Activated naive CD4-positive, alpha-beta T cell treated with anti-CD3 and anti-CD28 coated beads, Interleukin-2, amount 50 U/mL, for 24 hours (primary cell): ENCODE data around the gene AKAP7.
A peak's percentile ranks its signal among the peaks of the same experiment; 100 is the strongest.

ENCODE experiments used
- H3K27ac Mint-ChIP-seq: one replicate; pipeline ENCODE4 v1.8.0; 2021; ENCODE audit warnings: mild to moderate bottlenecking, mixed read lengths
- H3K27me3 Mint-ChIP-seq: one replicate; pipeline ENCODE4 v1.8.0; 2021; ENCODE audit warnings: mixed read lengths
- H3K36me3 Mint-ChIP-seq: one replicate; pipeline ENCODE4 v1.8.0; 2021; ENCODE audit warnings: mixed read lengths
- H3K4me1 Mint-ChIP-seq: one replicate; pipeline ENCODE4 v1.8.0; 2021; ENCODE audit warnings: mixed read lengths
- H3K4me3 Mint-ChIP-seq: one replicate; pipeline ENCODE4 v1.8.0; 2021; ENCODE audit warnings: mild to moderate bottlenecking, mixed read lengths
- H3K9me3 Mint-ChIP-seq: one replicate; pipeline ENCODE4 v1.8.0; 2021; ENCODE audit warnings: mixed read lengths

AKAP7 gene

DNA sequence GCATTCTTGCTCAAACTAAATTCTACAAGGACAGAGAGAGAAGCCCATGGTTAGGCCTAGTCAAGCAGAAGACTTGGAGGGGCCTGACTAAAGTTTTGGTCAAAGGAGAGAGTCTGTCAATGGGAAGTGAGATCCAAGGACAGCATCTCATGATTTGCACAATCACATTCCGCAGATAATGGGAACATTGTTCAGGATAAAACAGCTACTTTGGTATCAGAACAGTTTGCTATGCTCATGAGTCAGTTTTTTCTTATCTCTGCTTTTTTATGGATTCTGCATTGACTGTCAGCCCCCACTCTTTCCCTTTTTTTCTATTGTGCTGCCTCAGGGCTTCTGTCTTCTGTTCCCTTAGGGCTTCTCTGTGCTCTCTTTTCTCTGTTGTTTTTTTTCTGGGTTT lies 28.6 kb downstream of the AKAP7 start:
- no peaks in the 10 kb centered on the region for H3K9me3 Mint-ChIP-seq
- no peaks in the 10 kb centered on the region for H3K27me3 Mint-ChIP-seq
- H3K27ac Mint-ChIP-seq: no peak overlapping the region
- no peak overlapping the region for H3K4me3 Mint-ChIP-seq
- H3K36me3 Mint-ChIP-seq: peaks cover 10% of the 10 kb centered on the region
- no peaks in the 10 kb centered on the region for H3K4me1 Mint-ChIP-seq

DNA sequence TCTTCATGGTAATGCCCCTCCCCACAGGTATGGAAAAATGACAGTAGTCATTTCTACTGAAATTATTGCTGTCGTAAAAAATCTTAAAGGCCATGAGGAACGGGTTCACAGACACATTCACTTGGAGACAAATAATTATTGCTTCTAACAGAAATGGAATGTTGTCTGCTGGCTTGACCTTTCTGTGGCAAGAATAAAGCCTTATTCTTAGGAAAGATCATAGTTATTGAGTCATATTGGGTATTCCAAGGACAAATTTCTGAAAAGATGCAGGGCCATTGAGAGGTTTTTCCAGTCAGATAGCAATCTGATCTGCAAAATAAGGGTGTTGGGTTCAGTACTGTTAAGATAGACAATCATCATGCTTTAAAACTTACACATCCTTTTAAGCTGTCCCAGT lies 29.2 kb downstream of the AKAP7 start:
- Mint-ChIP-seq H3K9me3 (no peaks in the 10 kb centered on the region), H3K4me3 (no peak overlapping the region), H3K4me1 (no peaks in the 10 kb centered on the region), H3K27me3 (no peaks in the 10 kb centered on the region), H3K27ac (no peak overlapping the region), H3K36me3 (peaks cover 13% of the 10 kb centered on the region)

DNA sequence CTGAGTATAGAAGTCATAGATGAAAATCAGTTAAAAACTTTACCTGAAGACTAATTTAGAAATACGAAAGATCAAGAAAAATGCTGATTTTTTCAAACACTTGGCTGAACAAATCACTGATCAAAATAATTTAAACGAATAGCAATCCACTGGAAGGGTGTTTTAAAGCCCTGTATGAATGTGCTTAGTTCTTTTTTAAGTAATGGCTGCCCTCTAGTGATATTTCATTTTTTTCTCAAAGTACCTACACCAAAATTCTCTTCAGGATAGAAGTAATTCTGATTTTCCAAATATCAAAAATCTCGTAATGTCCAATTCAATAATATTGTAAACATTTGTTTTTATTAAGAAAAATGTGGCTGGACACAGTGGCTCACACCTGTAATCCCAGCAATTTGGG lies 32.5 kb downstream of the AKAP7 start:
- H3K27ac Mint-ChIP-seq: no peak overlapping the region
- peaks cover 16% of the 10 kb centered on the region for H3K36me3 Mint-ChIP-seq
- no peak overlapping the region for H3K4me3 Mint-ChIP-seq
- no peaks in the 10 kb centered on the region for H3K9me3 Mint-ChIP-seq
- no peaks in the 10 kb centered on the region for H3K27me3 Mint-ChIP-seq
- no peaks in the 10 kb centered on the region for H3K4me1 Mint-ChIP-seq

DNA sequence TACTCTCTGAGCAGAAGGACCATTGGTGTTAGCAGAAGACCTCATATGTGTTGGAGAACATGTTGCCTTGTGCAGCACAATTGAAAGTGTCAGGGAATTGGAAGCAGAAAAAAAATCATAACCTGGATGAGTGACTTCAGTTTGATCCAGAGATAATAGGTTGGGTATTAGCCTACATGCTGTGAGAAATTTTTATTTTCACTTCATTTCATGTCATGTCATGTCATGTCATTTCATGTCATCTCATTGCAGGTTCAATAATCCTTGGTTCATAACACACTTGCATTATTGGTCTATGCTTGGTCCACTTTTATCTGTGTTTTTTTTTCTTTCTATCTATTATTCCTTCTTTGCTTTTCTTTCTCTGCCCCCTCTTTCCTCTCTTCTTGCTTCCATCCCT lies 34.3 kb downstream of the AKAP7 start:
- no peak overlapping the region for H3K4me3 Mint-ChIP-seq
- H3K36me3 Mint-ChIP-seq: peaks cover 15% of the 10 kb centered on the region
- H3K27ac Mint-ChIP-seq: no peak overlapping the region
- H3K4me1 Mint-ChIP-seq: no peaks in the 10 kb centered on the region
- no peaks in the 10 kb centered on the region for H3K27me3 Mint-ChIP-seq
- H3K9me3 Mint-ChIP-seq: no peaks in the 10 kb centered on the region

DNA sequence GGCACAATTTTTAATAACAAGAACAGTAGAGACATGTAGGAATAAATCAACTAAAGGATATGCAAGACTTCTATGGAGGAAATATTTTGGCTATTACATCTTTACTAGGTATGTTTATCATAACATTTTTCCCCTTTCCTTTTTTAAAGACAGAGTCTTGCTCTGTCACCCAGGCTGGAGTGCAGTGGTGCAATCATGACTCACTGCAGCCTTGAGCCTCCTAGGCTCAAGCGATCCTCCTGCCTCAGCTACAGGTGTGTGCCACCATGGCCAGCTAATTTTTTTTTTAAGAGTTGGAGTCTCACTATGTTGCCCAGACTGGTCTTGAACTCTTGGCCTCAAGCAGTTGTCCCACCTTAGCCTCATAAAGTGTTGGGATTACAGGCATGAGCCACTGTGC lies 37.0 kb downstream of the AKAP7 start:
- no peaks in the 10 kb centered on the region for H3K27me3 Mint-ChIP-seq
- H3K9me3 Mint-ChIP-seq: no peaks in the 10 kb centered on the region
- H3K4me3 Mint-ChIP-seq: no peak overlapping the region
- H3K27ac Mint-ChIP-seq: no peak overlapping the region
- H3K4me1 Mint-ChIP-seq: no peaks in the 10 kb centered on the region
- peaks cover 12% of the 10 kb centered on the region for H3K36me3 Mint-ChIP-seq

DNA sequence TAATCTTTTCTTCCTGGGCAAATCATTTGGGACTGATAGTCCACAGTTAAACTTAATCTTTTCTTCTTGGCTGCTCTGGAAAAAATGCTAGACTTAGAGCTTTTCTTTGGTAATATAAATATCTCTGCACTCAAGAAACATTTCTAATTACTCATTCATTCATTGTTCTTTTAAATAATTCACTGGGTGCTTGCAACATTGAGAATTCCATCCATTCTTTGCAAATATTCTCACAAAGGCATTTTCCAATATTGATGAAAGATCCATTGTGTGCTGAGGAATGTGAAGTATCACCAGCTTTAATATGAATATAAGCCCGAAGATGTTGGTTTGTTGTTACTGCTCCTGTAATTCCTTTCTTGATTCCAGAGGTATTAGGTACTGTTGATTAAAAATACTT lies 38.4 kb downstream of the AKAP7 start:
- Mint-ChIP-seq H3K36me3 (peaks cover 14% of the 10 kb centered on the region), H3K27ac (no peak overlapping the region), H3K9me3 (no peaks in the 10 kb centered on the region), H3K4me1 (no peaks in the 10 kb centered on the region), H3K4me3 (no peak overlapping the region), H3K27me3 (no peaks in the 10 kb centered on the region)

DNA sequence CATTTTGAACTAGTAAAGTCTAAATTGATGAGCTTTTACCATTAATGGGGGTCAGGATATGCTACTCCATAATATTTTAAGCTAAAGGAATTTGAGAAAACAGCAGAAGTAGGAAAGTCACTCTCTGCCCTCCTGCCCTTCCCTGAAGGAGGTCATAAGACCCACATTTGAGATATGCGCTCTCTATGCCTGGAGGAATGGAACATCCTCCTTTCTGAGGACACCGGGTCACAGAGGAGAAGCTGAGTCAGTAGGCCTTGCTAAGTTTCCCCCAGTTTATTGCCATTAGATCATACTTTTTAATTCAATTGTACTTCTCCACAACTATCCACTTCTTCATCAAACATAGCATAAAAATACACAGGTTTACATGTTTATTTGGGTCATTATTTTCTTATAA lies 40.3 kb downstream of the AKAP7 start:
- H3K27me3 Mint-ChIP-seq: no peaks in the 10 kb centered on the region
- no peak overlapping the region for H3K4me3 Mint-ChIP-seq
- peaks cover 10% of the 10 kb centered on the region for H3K36me3 Mint-ChIP-seq
- H3K9me3 Mint-ChIP-seq: no peaks in the 10 kb centered on the region
- H3K4me1 Mint-ChIP-seq: no peaks in the 10 kb centered on the region
- no peak overlapping the region for H3K27ac Mint-ChIP-seq

DNA sequence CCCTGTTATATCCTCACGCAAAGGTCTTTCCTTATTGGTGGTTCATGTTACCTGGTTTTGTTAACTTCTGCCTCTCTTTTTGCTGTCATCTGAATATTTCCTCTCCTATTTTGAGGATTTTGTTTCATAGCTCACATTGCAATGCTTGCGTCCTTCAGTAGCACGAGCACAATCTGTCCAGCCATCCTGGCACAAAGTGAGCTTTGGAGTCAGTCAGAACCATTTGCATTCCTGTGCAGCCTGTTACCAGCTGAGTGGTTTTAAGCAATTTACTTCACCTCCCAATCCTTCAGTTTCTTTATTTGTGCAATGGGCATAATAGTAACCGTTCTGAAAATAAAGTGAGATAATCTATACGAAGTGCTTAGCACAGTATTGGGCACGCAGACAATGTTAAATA lies 42.7 kb downstream of the AKAP7 start:
- Mint-ChIP-seq H3K4me1 (peaks cover 5% of the 10 kb centered on the region), H3K27ac (no peak overlapping the region), H3K27me3 (no peaks in the 10 kb centered on the region), H3K36me3 (peaks cover 7% of the 10 kb centered on the region), H3K9me3 (no peaks in the 10 kb centered on the region), H3K4me3 (no peak overlapping the region)

DNA sequence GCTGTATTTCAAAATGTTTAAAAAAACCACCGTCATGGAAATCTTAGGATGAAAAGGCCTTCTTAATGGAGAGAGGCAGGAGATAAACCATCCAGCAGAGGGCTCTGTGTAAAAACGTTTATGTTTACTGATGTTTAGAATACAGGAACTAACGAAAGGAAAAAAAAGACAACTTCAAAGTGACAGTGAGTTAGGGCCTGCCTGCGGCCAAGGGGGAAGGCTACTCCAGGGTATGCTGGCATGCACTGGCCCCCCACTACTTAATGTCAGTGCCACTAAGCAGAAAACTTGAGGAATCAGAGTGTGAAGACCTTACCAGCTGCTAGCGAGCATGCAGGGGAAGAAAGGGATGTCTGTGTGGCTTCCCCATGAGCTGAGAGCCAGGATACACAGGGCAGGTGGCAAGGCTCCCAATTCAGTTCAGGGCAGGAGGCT lies 47.7 kb downstream of the AKAP7 start:
- Mint-ChIP-seq H3K4me3 (peak overlapping the region; percentile 74), H3K36me3 (peaks cover 14% of the 10 kb centered on the region), H3K27ac (peak overlapping the region; percentile 81), H3K4me1 (peaks cover 16% of the 10 kb centered on the region), H3K27me3 (no peaks in the 10 kb centered on the region), H3K9me3 (no peaks in the 10 kb centered on the region)

DNA sequence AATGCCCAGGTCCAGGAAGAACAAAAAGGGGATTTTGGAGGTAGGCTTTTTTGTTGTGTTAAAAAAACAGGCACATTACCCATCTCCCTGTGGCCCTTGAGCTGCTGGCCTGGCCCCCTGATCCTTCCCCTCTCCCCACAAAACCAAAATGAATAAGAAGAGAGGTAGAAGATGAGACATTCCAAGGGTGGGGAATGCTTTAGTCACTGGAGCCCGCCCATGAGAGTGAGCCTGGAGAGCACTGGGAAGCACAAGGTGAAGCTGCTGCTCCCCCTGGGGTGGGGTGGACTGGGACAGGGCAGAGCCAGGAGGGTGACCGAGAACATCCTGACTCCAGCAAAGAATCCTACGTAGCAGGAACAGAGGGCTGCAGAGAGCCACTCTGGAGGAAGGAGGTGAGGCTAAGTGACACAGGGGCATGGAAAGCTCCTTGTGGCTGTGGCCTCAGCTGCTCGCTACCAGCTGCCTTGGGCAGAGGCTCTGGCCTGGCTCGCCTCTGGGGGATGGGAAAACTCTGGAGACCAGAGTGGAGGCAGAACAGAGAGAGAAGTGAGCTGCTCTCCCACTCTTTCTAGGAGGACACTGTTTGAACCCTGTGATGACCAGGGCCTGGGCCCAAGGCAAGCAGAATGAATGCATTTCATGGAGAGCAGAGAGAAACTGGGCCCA lies 48.3 kb downstream of the AKAP7 start:
- H3K4me3 Mint-ChIP-seq: no peak overlapping the region
- peak overlapping the region; percentile 81 for H3K27ac Mint-ChIP-seq
- H3K9me3 Mint-ChIP-seq: no peaks in the 10 kb centered on the region
- peaks cover 16% of the 10 kb centered on the region for H3K4me1 Mint-ChIP-seq
- H3K27me3 Mint-ChIP-seq: no peaks in the 10 kb centered on the region
- peaks cover 13% of the 10 kb centered on the region for H3K36me3 Mint-ChIP-seq

DNA sequence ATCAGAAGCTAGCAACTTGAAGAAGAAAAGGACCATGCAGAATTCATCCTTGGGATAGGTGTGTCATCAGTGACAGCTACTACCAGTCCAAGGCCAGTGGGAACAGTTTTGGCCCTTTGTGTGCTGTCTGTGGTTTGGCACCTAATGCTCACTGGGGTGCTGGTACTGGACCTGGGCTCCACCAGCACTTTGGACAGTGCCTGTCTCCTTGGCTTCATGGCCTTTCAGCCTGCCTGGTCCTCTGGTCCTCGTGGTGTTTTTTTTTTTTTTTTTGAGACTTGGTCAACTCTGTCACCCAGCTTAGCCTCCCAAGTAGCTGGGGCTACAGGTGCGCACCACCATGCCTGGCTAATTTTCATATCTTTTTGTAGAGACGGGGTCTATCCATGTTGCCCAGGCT lies 56.3 kb downstream of the AKAP7 start:
- Mint-ChIP-seq H3K9me3 (peaks cover 31% of the 10 kb centered on the region), H3K4me3 (no peak overlapping the region), H3K27ac (no peak overlapping the region), H3K27me3 (no peaks in the 10 kb centered on the region), H3K36me3 (peaks cover 39% of the 10 kb centered on the region), H3K4me1 (peaks cover 5% of the 10 kb centered on the region)

DNA sequence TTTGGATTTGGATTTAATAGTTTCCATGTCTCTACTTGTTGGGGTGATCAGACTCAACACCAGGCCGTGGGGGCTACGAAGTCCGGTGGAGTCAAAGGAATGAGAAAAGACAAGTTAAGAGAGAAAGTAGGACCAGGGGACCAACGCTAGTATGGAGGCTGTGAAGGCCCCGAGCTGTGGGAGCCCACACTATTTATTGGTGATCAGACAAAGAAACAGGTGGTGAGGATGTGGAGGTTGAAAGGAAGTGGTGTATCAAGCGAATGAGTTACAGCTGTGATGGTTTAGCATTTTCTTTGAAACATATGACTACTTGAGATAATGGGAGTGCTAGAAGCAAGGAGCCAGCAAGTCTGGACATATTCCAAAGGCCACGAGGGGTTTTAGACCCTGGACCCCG lies 62.4 kb downstream of the AKAP7 start:
- H3K9me3 Mint-ChIP-seq: peaks cover 26% of the 10 kb centered on the region
- peaks cover 31% of the 10 kb centered on the region for H3K36me3 Mint-ChIP-seq
- H3K4me3 Mint-ChIP-seq: peak overlapping the region; percentile 48
- H3K27ac Mint-ChIP-seq: peak overlapping the region; percentile 96
- no peaks in the 10 kb centered on the region for H3K27me3 Mint-ChIP-seq
- peaks cover 49% of the 10 kb centered on the region for H3K4me1 Mint-ChIP-seq

DNA sequence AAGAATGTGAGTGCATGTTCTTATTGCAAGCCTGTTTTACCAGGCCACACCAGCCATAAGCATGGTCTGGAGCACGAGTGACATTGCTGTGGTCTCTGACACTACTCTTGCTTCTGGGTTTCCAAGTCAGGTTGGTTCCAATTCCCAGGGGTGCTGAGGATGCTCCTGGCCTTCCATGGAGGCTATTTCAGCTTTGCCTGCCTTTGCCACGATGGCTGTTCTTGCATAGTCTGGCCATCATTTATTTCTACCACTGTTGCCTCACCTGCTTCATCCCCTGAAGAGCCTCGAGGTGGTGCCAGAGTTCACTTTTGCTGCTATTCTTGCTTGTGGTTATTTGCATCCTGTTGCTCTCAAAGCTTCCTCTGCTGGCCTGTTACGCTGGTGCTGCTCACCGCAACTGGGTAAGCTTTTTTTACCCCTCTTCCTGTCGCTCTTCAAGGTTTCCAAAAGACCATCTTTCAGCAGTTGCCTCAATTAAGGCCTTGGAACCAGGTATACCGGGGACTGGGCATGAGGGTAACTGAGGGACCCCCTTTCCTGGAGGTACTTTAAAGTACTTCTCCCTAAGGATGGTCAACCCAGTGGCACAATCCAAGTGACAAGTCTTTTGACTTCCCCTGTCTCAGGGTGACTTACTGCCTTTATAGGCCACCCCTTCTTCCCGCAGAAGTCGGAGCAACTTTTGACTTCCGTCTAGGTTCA lies 64.5 kb downstream of the AKAP7 start:
- H3K36me3 Mint-ChIP-seq: peaks cover 14% of the 10 kb centered on the region
- H3K27ac Mint-ChIP-seq: peak overlapping the region; percentile 81
- peaks cover 66% of the 10 kb centered on the region for H3K4me1 Mint-ChIP-seq
- no peaks in the 10 kb centered on the region for H3K27me3 Mint-ChIP-seq
- H3K4me3 Mint-ChIP-seq: peak overlapping the region; percentile 82
- H3K9me3 Mint-ChIP-seq: peaks cover 8% of the 10 kb centered on the region

DNA sequence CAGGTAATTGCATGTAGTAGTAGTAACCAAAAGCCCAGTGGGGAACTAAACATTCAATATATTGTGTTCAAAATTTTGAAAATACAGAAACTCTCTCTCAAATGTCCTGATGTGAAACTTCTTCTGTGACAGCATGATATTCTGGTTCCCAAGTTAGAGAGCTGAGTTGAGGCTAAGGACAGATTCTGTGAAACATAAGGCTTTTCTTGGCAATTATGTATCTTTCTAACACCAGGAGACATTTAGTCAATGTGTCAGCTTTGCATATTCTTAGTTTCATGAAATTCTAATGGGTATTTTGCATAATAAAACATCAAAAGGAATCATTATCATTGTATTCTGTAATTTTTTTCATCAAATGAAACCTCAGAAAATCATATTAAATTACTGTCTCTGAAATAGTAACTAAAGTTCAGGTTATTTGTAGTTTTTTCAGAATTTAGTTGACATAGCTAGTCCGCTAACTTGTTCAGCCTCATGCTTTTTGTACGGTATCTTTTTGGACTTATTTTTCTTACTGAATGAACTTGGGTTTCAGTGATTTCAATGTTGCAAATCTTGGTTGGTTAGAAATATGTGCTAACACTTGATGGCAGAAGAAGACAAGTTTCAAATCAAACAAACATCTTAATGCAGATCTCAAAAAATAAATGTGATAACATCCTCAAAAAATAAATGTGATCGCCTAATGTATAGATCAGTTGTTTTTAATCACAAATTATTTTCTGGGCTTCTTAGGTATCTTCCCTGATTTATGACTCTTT lies 70.4 kb downstream of the AKAP7 start:
- Mint-ChIP-seq H3K4me3 (peak overlapping the region; percentile 8), H3K36me3 (peaks cover 11% of the 10 kb centered on the region), H3K27me3 (no peaks in the 10 kb centered on the region), H3K4me1 (peaks cover 63% of the 10 kb centered on the region), H3K27ac (peak overlapping the region; percentile 52), H3K9me3 (no peaks in the 10 kb centered on the region)

DNA sequence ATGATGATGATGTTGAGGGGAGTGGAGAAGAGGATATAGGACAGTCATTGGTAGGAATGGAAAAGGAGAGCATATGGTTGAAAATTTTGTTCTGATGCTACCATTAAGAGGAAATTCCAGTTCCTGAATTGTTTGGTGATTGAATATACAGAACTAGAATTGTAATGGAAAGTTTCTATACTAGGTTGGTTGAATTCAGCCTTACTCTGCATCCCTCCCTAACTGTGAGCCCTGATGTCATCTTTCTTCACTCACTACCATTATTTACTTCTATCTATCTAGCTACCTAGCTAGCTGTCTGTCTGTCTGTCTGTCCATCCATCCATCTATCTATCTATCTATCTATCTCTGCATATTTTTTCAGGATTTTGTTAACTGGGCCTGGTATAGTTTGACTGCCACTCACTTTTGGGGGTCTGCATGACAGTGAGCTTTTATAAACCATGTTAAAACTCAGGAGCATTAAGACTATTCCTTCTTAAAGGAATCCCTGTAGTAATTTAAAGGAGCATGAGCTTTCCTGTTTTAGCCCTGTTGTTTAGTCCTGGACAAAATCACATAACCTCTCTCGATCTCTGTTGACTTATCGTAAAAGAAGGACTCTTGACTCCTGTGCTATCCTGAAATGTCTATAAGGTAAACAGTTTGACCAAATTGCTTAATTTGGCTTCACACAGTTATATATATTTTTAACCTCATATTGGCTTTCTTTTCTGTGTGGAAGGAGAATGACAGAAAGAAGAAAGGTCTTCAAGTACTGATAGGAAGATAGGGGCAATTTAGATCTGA lies 71.4 kb downstream of the AKAP7 start:
- peaks cover 14% of the 10 kb centered on the region for H3K36me3 Mint-ChIP-seq
- H3K4me3 Mint-ChIP-seq: peak overlapping the region; percentile 8
- no peaks in the 10 kb centered on the region for H3K9me3 Mint-ChIP-seq
- H3K27me3 Mint-ChIP-seq: no peaks in the 10 kb centered on the region
- H3K4me1 Mint-ChIP-seq: peaks cover 57% of the 10 kb centered on the region
- H3K27ac Mint-ChIP-seq: peak overlapping the region; percentile 52
